ENCODE results near the gene LTC4S. TPM values are rescaled to one million over a fixed set of nuclear protein-coding genes. Genes with fewer than 3 reads are reported as not detected.

Gene LTC4S
- total and polyA plus RNA-seq, 2 experiments from 2014 or later, result 5.8 to 10.1 TPM

- H3K36me3 Mint-ChIP-seq (ENCODE audit: low read depth), result peaks cover 34% of the 10 kb centered on the region
- Histone ChIP-seq H3K4me2 (no peak overlapping the region), H3K4me3 (no peak overlapping the region), H3K36me3 (ENCODE audit: insufficient read depth) (no peaks in the 10 kb centered on the region; the same call in 1 of the 2 replicates), H3K27ac (ENCODE audit: low read depth) (no peak overlapping the region), H2AFZ (no peak overlapping the region), H3K79me2 (replicated peaks; ENCODE audit: insufficient read depth) (peaks cover 10% of the 10 kb centered on the region), H3K27me3 (ENCODE audit: insufficient read depth) (no peaks in the 10 kb centered on the region), H3K4me1 (ENCODE audit: insufficient read depth) (peaks cover 15% of the 10 kb centered on the region), H3F3A (replicated peaks; ENCODE audit: low read depth) (peaks cover 10% of the 10 kb centered on the region), H3K9me2 (ENCODE audit: insufficient read depth) (no peaks in the 10 kb centered on the region), H4K20me1 (replicated peaks; ENCODE audit: insufficient read depth) (peaks cover 16% of the 10 kb centered on the region)
- peaks cover 27% of the 10 kb centered on the region for H3K4me1 Mint-ChIP-seq
- H3K4me3 Mint-ChIP-seq, result no peak overlapping the region
- H3K27me3 Mint-ChIP-seq (ENCODE audit: insufficient read depth, low read depth, poor library complexity), result peaks cover 20% of the 10 kb centered on the region
- H3K9me3 Mint-ChIP-seq, result no peaks in the 10 kb centered on the region
- ATAC-seq (no peak), DNase-seq (ENCODE audit: low spot score) (no peak)
- TF ChIP-seq ZNF462 (CRISPR knock-in tag; IDR thresholded peaks at IDR 0.05) (no peak), ZNF114 (CRISPR knock-in tag; IDR thresholded peaks at IDR 0.05) (no peak), EZH2phosphoT487 (IDR thresholded peaks at IDR 0.05; ENCODE audit: unreplicated experiment) (no peak), NANOG (IDR thresholded peaks at IDR 0.05; ENCODE audit: borderline replicate concordance) (no peak), CREB1 (CRISPR knock-in tag; IDR thresholded peaks at IDR 0.05; ENCODE audit: low read depth) (no peak), JUNB (IDR thresholded peaks at IDR 0.05; ENCODE audit: unreplicated experiment) (no peak), POLR2AphosphoS5 (IDR thresholded peaks at IDR 0.05; ENCODE audit: low read depth) (no peak), STAT1 (IDR thresholded peaks at IDR 0.05; ENCODE audit: unreplicated experiment) (no peak), CTCF (conservative IDR thresholded peaks at IDR 0.05; ENCODE audit: low read depth in 2 of 2) (no peak)
- TF ChIP-seq, protein P1, sequence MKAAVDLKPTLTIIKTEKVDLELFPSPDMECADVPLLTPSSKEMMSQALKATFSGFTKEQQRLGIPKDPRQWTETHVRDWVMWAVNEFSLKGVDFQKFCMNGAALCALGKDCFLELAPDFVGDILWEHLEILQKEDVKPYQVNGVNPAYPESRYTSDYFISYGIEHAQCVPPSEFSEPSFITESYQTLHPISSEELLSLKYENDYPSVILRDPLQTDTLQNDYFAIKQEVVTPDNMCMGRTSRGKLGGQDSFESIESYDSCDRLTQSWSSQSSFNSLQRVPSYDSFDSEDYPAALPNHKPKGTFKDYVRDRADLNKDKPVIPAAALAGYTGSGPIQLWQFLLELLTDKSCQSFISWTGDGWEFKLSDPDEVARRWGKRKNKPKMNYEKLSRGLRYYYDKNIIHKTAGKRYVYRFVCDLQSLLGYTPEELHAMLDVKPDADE (IDR thresholded peaks at IDR 0.05), result no peak
- TF ChIP-seq, protein P2, sequence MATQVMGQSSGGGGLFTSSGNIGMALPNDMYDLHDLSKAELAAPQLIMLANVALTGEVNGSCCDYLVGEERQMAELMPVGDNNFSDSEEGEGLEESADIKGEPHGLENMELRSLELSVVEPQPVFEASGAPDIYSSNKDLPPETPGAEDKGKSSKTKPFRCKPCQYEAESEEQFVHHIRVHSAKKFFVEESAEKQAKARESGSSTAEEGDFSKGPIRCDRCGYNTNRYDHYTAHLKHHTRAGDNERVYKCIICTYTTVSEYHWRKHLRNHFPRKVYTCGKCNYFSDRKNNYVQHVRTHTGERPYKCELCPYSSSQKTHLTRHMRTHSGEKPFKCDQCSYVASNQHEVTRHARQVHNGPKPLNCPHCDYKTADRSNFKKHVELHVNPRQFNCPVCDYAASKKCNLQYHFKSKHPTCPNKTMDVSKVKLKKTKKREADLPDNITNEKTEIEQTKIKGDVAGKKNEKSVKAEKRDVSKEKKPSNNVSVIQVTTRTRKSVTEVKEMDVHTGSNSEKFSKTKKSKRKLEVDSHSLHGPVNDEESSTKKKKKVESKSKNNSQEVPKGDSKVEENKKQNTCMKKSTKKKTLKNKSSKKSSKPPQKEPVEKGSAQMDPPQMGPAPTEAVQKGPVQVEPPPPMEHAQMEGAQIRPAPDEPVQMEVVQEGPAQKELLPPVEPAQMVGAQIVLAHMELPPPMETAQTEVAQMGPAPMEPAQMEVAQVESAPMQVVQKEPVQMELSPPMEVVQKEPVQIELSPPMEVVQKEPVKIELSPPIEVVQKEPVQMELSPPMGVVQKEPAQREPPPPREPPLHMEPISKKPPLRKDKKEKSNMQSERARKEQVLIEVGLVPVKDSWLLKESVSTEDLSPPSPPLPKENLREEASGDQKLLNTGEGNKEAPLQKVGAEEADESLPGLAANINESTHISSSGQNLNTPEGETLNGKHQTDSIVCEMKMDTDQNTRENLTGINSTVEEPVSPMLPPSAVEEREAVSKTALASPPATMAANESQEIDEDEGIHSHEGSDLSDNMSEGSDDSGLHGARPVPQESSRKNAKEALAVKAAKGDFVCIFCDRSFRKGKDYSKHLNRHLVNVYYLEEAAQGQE (IDR thresholded peaks at IDR 0.05; ENCODE audit: unreplicated experiment), result no peak
- H3K27ac Mint-ChIP-seq, result no peak overlapping the region; the same call in 1 of the 2 replicates
Observed at GRCh38 chr5:179799644-179799973, 5.8 kb downstream of the LTC4S start.
